Activated T-helper 2 cell treated with anti-CD3 and anti-CD28 coated beads, Interferon-gamma antibody, Interleukin-2, Interleukin-4, amounts not matched to agents 10 μg/mL and 5 μg/mL and 100 μg/mL, durations not matched to agents 14 hours and 24 hours and 36 hours (primary cell): ENCODE measurements around the gene ANKRD12. TPM values are rescaled to one million over a fixed set of nuclear protein-coding genes. Genes with fewer than 3 reads are reported as not detected.
A peak's percentile ranks its signal among the peaks of the same experiment; 100 is the strongest.

Experiments used
- DNase-seq: peaks from one replicate; pipeline ENCODE4 v3.0.0; 2021; ENCODE audit warnings: low spot score
- H3K27ac Mint-ChIP-seq: one replicate; pipeline ENCODE4 v1.8.0; 2021; ENCODE audit warnings: mixed read lengths
- H3K27me3 Mint-ChIP-seq: one replicate; pipeline ENCODE4 v1.8.0; 2021; ENCODE audit warnings: low read depth, mixed read lengths
- H3K36me3 Mint-ChIP-seq: one replicate; pipeline ENCODE4 v1.8.0; 2021; ENCODE audit warnings: low read depth, mixed read lengths
- H3K4me1 Mint-ChIP-seq: one replicate; pipeline ENCODE4 v1.8.0; 2021; ENCODE audit warnings: low read depth, mixed read lengths
- H3K4me3 Mint-ChIP-seq: one replicate; pipeline ENCODE4 v1.8.0; 2021; ENCODE audit warnings: low read depth, mild to moderate bottlenecking, moderate library complexity, mixed read lengths
- H3K9me3 Mint-ChIP-seq: one replicate; pipeline ENCODE4 v1.8.0; 2021; ENCODE audit warnings: mixed read lengths
- intact Hi-C: fragments of 100-400 bp; cut with micrococcal nuclease; formaldehyde crosslinking; loops from one replicate; pipeline ENCODE4 v1.15.1; 2023
- total RNA-seq: library from RNA; stranded (reverse); gene quantifications from 2 replicates; pipeline ENCODE4 v1.2.3, GENCODE V29; 2022

Gene ANKRD12
- total RNA-seq, 1 donor from 2014 or later, result 68.7 TPM

- intact Hi-C loops, result loop anchor here (1.0 to 5.0 kb wide), 7 partner anchors 19 to 776 kb away; partner anchors contain the start of genes NDUFV2, RALBP1, TWSG1 and VAPA
- Mint-ChIP-seq H3K4me3 (peak overlapping the region; percentile 95), H3K9me3 (no peaks in the 10 kb centered on the region), H3K27me3 (no peaks in the 10 kb centered on the region), H3K4me1 (peaks cover 48% of the 10 kb centered on the region), H3K27ac (peak overlapping the region; percentile 99), H3K36me3 (peaks cover 68% of the 10 kb centered on the region)
- DNase-seq, result no peak
Observed at GRCh38 chr18:9135912-9136314, 668 bp upstream of the ANKRD12 start.

- peaks cover 54% of the 10 kb centered on the region for H3K4me1 Mint-ChIP-seq
- H3K36me3 Mint-ChIP-seq, result peaks cover 63% of the 10 kb centered on the region
- intact Hi-C loops, result loop anchor here (2.0 to 5.0 kb wide), 4 partner anchors 43 to 775 kb away; partner anchors contain the start of genes RALBP1, TWSG1 and VAPA
- H3K27ac Mint-ChIP-seq, result peak overlapping the region; percentile 83
- H3K4me3 Mint-ChIP-seq, result peak overlapping the region; percentile 78
- DNase-seq, result peak; percentile 74
- H3K9me3 Mint-ChIP-seq, result no peaks in the 10 kb centered on the region
- H3K27me3 Mint-ChIP-seq, result no peaks in the 10 kb centered on the region
Observed at GRCh38 chr18:9137168-9138066, 836 bp downstream of the ANKRD12 start.

- no peaks in the 10 kb centered on the region for H3K27me3 Mint-ChIP-seq
- H3K9me3 Mint-ChIP-seq, result no peaks in the 10 kb centered on the region
- intact Hi-C loops, result loop anchor here (2.0 to 5.0 kb wide), 4 partner anchors 103 to 773 kb away; partner anchors contain the start of genes RALBP1 and VAPA
- peak overlapping the region; percentile 78 for H3K4me3 Mint-ChIP-seq
- DNase-seq, result no peak
- H3K36me3 Mint-ChIP-seq, result peaks cover 55% of the 10 kb centered on the region
- peak overlapping the region; percentile 94 for H3K27ac Mint-ChIP-seq
- peaks cover 57% of the 10 kb centered on the region for H3K4me1 Mint-ChIP-seq
Observed at GRCh38 chr18:9139400-9140039, 2.9 kb downstream of the ANKRD12 start.

- H3K27me3 Mint-ChIP-seq, result no peaks in the 10 kb centered on the region
- H3K27ac Mint-ChIP-seq, result peak overlapping the region; percentile 94
- peaks cover 54% of the 10 kb centered on the region for H3K36me3 Mint-ChIP-seq
- H3K9me3 Mint-ChIP-seq, result no peaks in the 10 kb centered on the region
- peaks cover 57% of the 10 kb centered on the region for H3K4me1 Mint-ChIP-seq
- intact Hi-C loops, result loop anchor here (2.0 to 5.0 kb wide), 2 partner anchors 102 to 124 kb away; no protein-coding TSS in a partner anchor
- DNase-seq, result no peak
- peak overlapping the region; percentile 78 for H3K4me3 Mint-ChIP-seq
Observed at GRCh38 chr18:9140381-9140780, 3.8 kb downstream of the ANKRD12 start.

GRCh38 chr18:9140984-9141383 lies 4.4 kb downstream of the ANKRD12 start:
- H3K27ac Mint-ChIP-seq, result peak overlapping the region; percentile 94

GRCh38 chr18:9146224-9146623 lies 9.6 kb downstream of the ANKRD12 start:
- Mint-ChIP-seq H3K4me3 (no peak overlapping the region), H3K4me1 (peaks cover 59% of the 10 kb centered on the region), H3K27me3 (no peaks in the 10 kb centered on the region), H3K9me3 (no peaks in the 10 kb centered on the region), H3K36me3 (peaks cover 24% of the 10 kb centered on the region), H3K27ac (peak overlapping the region; percentile 64)
- DNase-seq, result no peak
- intact Hi-C loops, result loop anchor here (5.0 kb wide), 1 partner anchor 449 kb away; no protein-coding TSS in a partner anchor

More at GRCh38 chr18:9140984-9141383, 4.4 kb downstream of the ANKRD12 start:
- H3K4me1 Mint-ChIP-seq, result peaks cover 58% of the 10 kb centered on the region
- DNase-seq, result no peak
- intact Hi-C loops, result loop anchor here (2.0 to 5.0 kb wide), 2 partner anchors 101 to 124 kb away; no protein-coding TSS in a partner anchor
- H3K36me3 Mint-ChIP-seq, result peaks cover 49% of the 10 kb centered on the region
- no peaks in the 10 kb centered on the region for H3K27me3 Mint-ChIP-seq
- peak overlapping the region; percentile 78 for H3K4me3 Mint-ChIP-seq
- no peaks in the 10 kb centered on the region for H3K9me3 Mint-ChIP-seq

GRCh38 chr18:9147440-9148202 lies 11.0 kb downstream of the ANKRD12 start:
- Mint-ChIP-seq H3K4me1 (peaks cover 57% of the 10 kb centered on the region), H3K9me3 (no peaks in the 10 kb centered on the region), H3K27ac (peak overlapping the region; percentile 91), H3K4me3 (peak overlapping the region; percentile 61), H3K36me3 (peaks cover 17% of the 10 kb centered on the region), H3K27me3 (no peaks in the 10 kb centered on the region)
- intact Hi-C loops, result loop anchor here (1.0 to 5.0 kb wide), 2 partner anchors 74 to 450 kb away; no protein-coding TSS in a partner anchor
- peak; percentile 23 for DNase-seq

GRCh38 chr18:9148203-9148552 lies 11.6 kb downstream of the ANKRD12 start:
- no peak overlapping the region for H3K4me3 Mint-ChIP-seq
- intact Hi-C loops, result loop anchor here (1.0 to 5.0 kb wide), 2 partner anchors 75 to 451 kb away; no protein-coding TSS in a partner anchor
- no peaks in the 10 kb centered on the region for H3K9me3 Mint-ChIP-seq
- H3K27me3 Mint-ChIP-seq, result no peaks in the 10 kb centered on the region
- peaks cover 15% of the 10 kb centered on the region for H3K36me3 Mint-ChIP-seq
- peak overlapping the region; percentile 91 for H3K27ac Mint-ChIP-seq
- H3K4me1 Mint-ChIP-seq, result peaks cover 62% of the 10 kb centered on the region
- DNase-seq, result no peak

- peaks cover 16% of the 10 kb centered on the region for H3K36me3 Mint-ChIP-seq
Observed at GRCh38 chr18:9150121-9150520, 13.5 kb downstream of the ANKRD12 start.

GRCh38 chr18:9153256-9153655 lies 16.7 kb downstream of the ANKRD12 start:
- no peak overlapping the region for H3K4me3 Mint-ChIP-seq
- H3K9me3 Mint-ChIP-seq, result peaks cover 6% of the 10 kb centered on the region
- intact Hi-C loops, result no loop called here
- no peak for DNase-seq
- no peaks in the 10 kb centered on the region for H3K27me3 Mint-ChIP-seq
- peaks cover 26% of the 10 kb centered on the region for H3K36me3 Mint-ChIP-seq
- H3K27ac Mint-ChIP-seq, result no peak overlapping the region
- peaks cover 60% of the 10 kb centered on the region for H3K4me1 Mint-ChIP-seq

More at GRCh38 chr18:9150121-9150520, 13.5 kb downstream of the ANKRD12 start:
- intact Hi-C loops, result no loop called here
- Mint-ChIP-seq H3K9me3 (no peaks in the 10 kb centered on the region), H3K4me1 (peaks cover 64% of the 10 kb centered on the region), H3K27me3 (no peaks in the 10 kb centered on the region), H3K4me3 (no peak overlapping the region), H3K27ac (no peak overlapping the region)
- no peak for DNase-seq

- Mint-ChIP-seq H3K27ac (peak overlapping the region; percentile 38), H3K36me3 (peaks cover 37% of the 10 kb centered on the region), H3K4me3 (no peak overlapping the region), H3K27me3 (no peaks in the 10 kb centered on the region), H3K9me3 (peaks cover 10% of the 10 kb centered on the region), H3K4me1 (peaks cover 56% of the 10 kb centered on the region)
- intact Hi-C loops, result no loop called here
- no peak for DNase-seq
Observed at GRCh38 chr18:9156604-9157249, 20.1 kb downstream of the ANKRD12 start.
